ENCODE data around the gene PTPRN2.

DNA sequence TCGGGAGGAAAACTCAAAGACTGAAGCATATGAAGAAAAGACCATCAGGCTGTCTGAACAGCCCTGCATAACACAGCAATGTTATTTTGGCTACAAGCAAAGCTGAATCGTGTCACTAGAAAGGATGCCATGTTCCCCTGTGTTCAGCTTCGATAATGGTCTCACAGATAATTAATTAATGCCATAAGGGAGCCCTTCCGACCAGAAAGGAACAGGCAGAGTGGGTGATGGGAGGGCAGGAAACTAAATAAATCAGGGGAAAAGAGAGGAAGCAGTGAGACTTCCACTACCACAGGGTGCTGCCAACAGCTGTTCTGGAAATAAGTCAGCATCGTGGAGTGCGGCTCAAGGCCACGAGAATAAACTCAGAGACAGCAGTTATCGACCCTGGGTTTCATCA is 3.2 kb downstream of the PTPRN2 start:
- TF ChIP-seq, protein P1, sequence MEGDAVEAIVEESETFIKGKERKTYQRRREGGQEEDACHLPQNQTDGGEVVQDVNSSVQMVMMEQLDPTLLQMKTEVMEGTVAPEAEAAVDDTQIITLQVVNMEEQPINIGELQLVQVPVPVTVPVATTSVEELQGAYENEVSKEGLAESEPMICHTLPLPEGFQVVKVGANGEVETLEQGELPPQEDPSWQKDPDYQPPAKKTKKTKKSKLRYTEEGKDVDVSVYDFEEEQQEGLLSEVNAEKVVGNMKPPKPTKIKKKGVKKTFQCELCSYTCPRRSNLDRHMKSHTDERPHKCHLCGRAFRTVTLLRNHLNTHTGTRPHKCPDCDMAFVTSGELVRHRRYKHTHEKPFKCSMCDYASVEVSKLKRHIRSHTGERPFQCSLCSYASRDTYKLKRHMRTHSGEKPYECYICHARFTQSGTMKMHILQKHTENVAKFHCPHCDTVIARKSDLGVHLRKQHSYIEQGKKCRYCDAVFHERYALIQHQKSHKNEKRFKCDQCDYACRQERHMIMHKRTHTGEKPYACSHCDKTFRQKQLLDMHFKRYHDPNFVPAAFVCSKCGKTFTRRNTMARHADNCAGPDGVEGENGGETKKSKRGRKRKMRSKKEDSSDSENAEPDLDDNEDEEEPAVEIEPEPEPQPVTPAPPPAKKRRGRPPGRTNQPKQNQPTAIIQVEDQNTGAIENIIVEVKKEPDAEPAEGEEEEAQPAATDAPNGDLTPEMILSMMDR (IDR thresholded peaks at IDR 0.05; ENCODE audit: control extremely low read depth in 1 of 3, insufficient read depth in 1 of 3, low read depth in 1 of 3, low read length in 3 of 3) = no peak
- TF ChIP-seq YY1 (IDR thresholded peaks at IDR 0.05; ENCODE audit: low read depth, low read length) (no peak), NRF1 (IDR thresholded peaks at IDR 0.05; ENCODE audit: low read depth, low read length) (no peak)

Measured in H1 (cell line).